Calu3 (cell line): ENCODE measurements around the gene CCDC127. TPM values are rescaled to one million over a fixed set of nuclear protein-coding genes. Genes with fewer than 3 reads are reported as not detected.

Source experiments
- BruUV-seq: library from RNA; stranded (reverse); fragments of 400-500 nt; replicated peaks from 2 replicates; lab custom pipeline; 2021; lab: Mats Ljungman, UMichigan
- CTCF ChIA-PET: fragments of 300-600 bp; sonication (Branson Sonifier 250); formaldehyde crosslinking; loops from one replicate; lab custom pipeline; 2022; ENCODE audit warnings: antibody characterized with exemption; lab: Charles Lee
- DNase-seq: peaks from one replicate; pipeline ENCODE4 v3.0.0; 2022
- H3K27ac Mint-ChIP-seq: one replicate; pipeline ENCODE4 v1.8.0; 2022; ENCODE audit warnings: mixed read lengths; ENCODE audit not compliant: unreplicated experiment
- H3K27me3 Mint-ChIP-seq: one replicate; pipeline ENCODE4 v1.8.0; 2022; ENCODE audit warnings: mixed read lengths; ENCODE audit not compliant: unreplicated experiment
- H3K36me3 Mint-ChIP-seq: one replicate; pipeline ENCODE4 v1.8.0; 2022; ENCODE audit warnings: mild to moderate bottlenecking, moderate library complexity, mixed read lengths; ENCODE audit not compliant: insufficient read depth, unreplicated experiment
- H3K4me1 Mint-ChIP-seq: one replicate; pipeline ENCODE4 v1.8.0; 2022; ENCODE audit warnings: mild to moderate bottlenecking, low read depth, mixed read lengths; ENCODE audit not compliant: unreplicated experiment
- H3K4me3 Mint-ChIP-seq: one replicate; pipeline ENCODE4 v1.8.0; 2022; ENCODE audit warnings: mild to moderate bottlenecking, low read depth, moderate library complexity, mixed read lengths; ENCODE audit not compliant: unreplicated experiment
- H3K9me3 Mint-ChIP-seq: one replicate; pipeline ENCODE4 v1.8.0; 2022; ENCODE audit warnings: low read depth, mixed read lengths; ENCODE audit not compliant: unreplicated experiment
- intact Hi-C: fragments of 100-400 bp; cut with micrococcal nuclease; formaldehyde crosslinking; loops from one replicate; pipeline ENCODE4 v1.10.0; 2022; ENCODE audit not compliant: unreplicated experiment
- total RNA-seq: library from RNA; stranded (reverse); gene quantifications from 2 replicates; pipeline ENCODE4 v1.2.3, GENCODE V29; 2022
- TF ChIP-seq, protein P1 (sequence below): fragments of 200-600 bp; IDR thresholded peaks from one replicate; pipeline ENCODE4 v1.8.0; 2022; ENCODE audit warnings: antibody characterized with exemption; ENCODE audit not compliant: unreplicated experiment

Gene CCDC127
- total RNA-seq, 1 experiment from 2014 or later: 7.3 TPM

DNA sequence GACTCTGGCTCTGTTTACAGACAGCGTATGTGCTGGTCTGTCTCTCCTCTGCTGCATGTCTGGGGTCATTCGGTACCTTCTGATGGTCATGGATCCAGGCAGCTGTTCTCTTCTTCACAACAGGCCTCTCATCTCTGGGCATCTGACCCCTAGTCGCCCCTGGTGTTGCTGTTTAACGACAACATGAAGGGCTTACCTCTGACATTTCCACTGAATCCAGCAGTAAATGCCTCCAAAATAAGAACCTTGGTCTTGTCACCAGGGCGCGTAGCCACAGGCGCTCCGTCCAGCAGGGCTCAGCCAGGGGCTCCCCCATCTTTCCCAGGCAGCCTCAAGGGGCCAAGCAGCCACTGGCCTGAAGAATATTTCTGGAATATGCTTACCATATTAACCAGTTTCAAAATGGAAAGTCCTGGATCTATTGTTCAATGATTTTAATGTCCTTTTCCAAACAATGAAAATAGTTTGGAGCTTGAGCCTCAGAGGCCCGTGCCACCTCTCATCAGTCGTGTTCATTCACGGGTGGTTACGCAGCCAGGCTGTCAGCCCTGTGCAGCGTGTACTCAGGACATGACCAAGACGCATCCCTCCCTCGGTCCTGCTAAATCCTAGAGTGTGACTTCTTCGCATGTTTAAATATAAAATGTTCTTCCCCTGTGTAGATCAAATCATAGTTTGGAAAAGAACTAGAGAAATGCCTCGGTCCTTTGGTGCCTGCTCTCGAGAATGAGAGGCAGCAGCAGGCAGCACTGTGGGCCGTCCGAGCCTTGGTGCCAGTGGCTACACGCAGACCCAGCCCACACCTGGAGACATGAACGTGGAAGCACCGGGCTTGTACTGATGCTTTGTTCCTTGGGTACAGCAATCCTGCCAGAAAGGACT is 56.8 kb downstream of the CCDC127 start:
- Mint-ChIP-seq H3K4me3 (no peak overlapping the region), H3K9me3 (no peaks in the 10 kb centered on the region), H3K27ac (no peak overlapping the region), H3K4me1 (no peaks in the 10 kb centered on the region), H3K36me3 (no peaks in the 10 kb centered on the region), H3K27me3 (peaks cover 50% of the 10 kb centered on the region)
- CTCF ChIA-PET: no interaction called here
- intact Hi-C loops: no loop called here
- no peak for DNase-seq
- no TSS peak for BruUV-seq
- TF ChIP-seq, protein P1, sequence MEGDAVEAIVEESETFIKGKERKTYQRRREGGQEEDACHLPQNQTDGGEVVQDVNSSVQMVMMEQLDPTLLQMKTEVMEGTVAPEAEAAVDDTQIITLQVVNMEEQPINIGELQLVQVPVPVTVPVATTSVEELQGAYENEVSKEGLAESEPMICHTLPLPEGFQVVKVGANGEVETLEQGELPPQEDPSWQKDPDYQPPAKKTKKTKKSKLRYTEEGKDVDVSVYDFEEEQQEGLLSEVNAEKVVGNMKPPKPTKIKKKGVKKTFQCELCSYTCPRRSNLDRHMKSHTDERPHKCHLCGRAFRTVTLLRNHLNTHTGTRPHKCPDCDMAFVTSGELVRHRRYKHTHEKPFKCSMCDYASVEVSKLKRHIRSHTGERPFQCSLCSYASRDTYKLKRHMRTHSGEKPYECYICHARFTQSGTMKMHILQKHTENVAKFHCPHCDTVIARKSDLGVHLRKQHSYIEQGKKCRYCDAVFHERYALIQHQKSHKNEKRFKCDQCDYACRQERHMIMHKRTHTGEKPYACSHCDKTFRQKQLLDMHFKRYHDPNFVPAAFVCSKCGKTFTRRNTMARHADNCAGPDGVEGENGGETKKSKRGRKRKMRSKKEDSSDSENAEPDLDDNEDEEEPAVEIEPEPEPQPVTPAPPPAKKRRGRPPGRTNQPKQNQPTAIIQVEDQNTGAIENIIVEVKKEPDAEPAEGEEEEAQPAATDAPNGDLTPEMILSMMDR: no peak

DNA sequence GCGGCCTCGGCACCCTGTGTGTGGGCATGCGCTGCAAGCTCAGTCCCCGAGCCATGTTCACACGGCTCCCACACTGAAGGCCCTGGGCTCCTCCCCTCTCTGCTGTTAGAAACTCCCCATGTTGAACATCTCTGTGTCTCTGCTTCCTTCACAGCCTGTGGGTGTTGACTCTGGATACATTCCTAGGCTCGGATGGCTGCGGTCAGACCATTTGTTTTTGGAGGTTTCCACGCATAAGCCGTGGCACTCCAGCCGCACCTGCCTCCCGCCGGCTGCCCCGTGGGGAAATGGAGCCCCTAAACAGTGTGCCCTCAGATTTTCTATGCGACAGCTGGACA is 57.8 kb downstream of the CCDC127 start:
- CTCF ChIA-PET: no interaction called here
- no peak overlapping the region for H3K4me3 Mint-ChIP-seq
- intact Hi-C loops: no loop called here

DNA sequence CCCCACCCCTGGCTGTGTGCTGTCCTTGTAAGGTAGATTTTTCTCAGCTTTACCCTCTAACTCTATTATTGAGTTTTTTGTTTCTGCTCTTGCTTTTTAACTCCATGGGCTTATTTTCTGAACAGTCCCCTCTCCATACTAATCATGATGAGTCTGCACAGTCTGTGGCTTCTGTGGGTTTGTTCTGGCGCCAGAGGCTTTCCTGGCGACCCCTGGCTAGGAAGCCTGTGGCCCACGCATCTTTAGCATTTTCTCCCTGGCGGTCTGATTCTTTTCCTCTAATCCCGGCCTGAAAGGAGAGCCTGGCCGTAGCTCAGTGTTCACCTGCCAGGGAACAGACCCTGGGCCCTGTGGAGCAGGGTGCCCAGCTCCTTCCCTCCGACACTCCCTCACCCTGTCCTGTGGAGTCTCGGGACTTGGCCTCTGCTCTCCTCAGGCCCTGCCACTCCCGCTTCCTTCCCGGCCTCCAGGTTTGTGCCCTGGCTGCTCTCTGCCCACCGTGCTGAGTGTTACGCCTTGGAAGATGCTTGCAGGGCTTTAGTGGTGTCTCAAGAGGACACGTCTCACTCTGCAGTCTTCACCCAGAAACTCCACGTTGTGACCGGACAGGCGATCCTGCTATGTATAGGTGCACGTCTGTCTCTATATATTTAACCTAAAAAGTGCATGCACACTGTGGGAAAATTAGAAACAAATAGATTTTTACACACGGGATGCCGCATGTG is 58.3 kb downstream of the CCDC127 start:
- no peak for DNase-seq
- H3K4me3 Mint-ChIP-seq: no peak overlapping the region
- H3K36me3 Mint-ChIP-seq: no peaks in the 10 kb centered on the region
- H3K9me3 Mint-ChIP-seq: no peaks in the 10 kb centered on the region
- peaks cover 66% of the 10 kb centered on the region for H3K27me3 Mint-ChIP-seq
- H3K27ac Mint-ChIP-seq: no peak overlapping the region
- intact Hi-C loops: no loop called here
- TF ChIP-seq, protein P1: no peak
- H3K4me1 Mint-ChIP-seq: no peaks in the 10 kb centered on the region
- CTCF ChIA-PET: no interaction called here
- no TSS peak for BruUV-seq

More for the DNA sequence above, 57.8 kb downstream of the CCDC127 start:
- H3K27me3 Mint-ChIP-seq: peaks cover 61% of the 10 kb centered on the region
- no peaks in the 10 kb centered on the region for H3K36me3 Mint-ChIP-seq
- no peaks in the 10 kb centered on the region for H3K9me3 Mint-ChIP-seq
- no peak overlapping the region for H3K27ac Mint-ChIP-seq
- DNase-seq: no peak
- no peaks in the 10 kb centered on the region for H3K4me1 Mint-ChIP-seq
- no TSS peak for BruUV-seq
- TF ChIP-seq, protein P1: no peak

DNA sequence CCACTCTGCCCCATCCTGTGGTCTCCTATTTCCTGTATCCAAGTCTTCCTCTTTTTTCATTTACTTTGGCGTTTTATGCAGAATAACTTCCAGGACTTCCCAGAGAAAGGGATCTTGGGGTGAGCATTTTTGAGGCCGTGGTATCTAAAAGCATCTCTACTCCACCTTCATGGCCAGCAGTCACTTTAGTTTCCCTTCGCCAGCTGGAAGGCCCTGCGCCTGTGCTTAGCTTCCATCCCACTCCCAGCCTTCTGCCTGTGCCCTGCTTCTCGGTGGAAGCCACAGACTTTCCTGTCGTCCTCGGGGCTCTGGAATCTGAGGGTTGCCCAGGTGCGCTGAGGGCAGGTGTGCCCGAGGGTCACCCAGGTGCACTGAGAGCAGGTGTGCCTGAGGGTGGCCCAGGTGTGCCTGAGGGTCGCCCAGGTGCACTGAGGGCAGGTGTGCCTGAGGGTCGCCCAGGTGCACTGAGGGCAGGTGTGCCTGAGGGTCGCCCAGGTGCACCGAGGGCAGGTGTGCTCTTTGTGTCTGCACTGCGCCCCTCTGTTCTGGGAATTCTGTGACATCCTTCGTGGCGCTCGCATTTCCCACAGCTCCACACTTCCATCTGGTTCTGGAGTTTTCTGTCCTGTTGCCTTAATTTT is 59.0 kb downstream of the CCDC127 start:
- TF ChIP-seq, protein P1: no peak
- H3K9me3 Mint-ChIP-seq: no peaks in the 10 kb centered on the region
- DNase-seq: no peak
- intact Hi-C loops: no loop called here
- no peak overlapping the region for H3K27ac Mint-ChIP-seq
- H3K27me3 Mint-ChIP-seq: peaks cover 67% of the 10 kb centered on the region
- BruUV-seq: no TSS peak
- CTCF ChIA-PET: no interaction called here
- H3K36me3 Mint-ChIP-seq: no peaks in the 10 kb centered on the region
- no peaks in the 10 kb centered on the region for H3K4me1 Mint-ChIP-seq
- H3K4me3 Mint-ChIP-seq: no peak overlapping the region
